ENCODE measurements around the gene CEACAM16.
"Not testable (repeated sequence)": the region's sequence is repeated elsewhere in the genome, so short reads cannot be mapped to it uniquely, and the experiment has no call there.

CEACAM16 gene

GRCh38 chr19:44698492-44699201, at the start of gene CEACAM16:
Gene CEACAM16 (plus strand): TSS chr19:44699151. CDS start chr19:44701457, 2,306 bp downstream.
- no peak for DNase-seq

- no peak for DNase-seq
Observed at GRCh38 chr19:44649578-44650145, 49.3 kb upstream of the CEACAM16 start.

GRCh38 chr19:44653343-44653742, 45.6 kb upstream of the CEACAM16 start:
- DNase-seq, result no peak

GRCh38 chr19:44653977-44654774, 44.8 kb upstream of the CEACAM16 start:
- DNase-seq, result no peak

- no peak for DNase-seq
Observed at GRCh38 chr19:44657211-44657921, 41.6 kb upstream of the CEACAM16 start.

GRCh38 chr19:44658069-44658733, 40.8 kb upstream of the CEACAM16 start:
- no peak for DNase-seq

GRCh38 chr19:44660081-44660480, 38.9 kb upstream of the CEACAM16 start:
- DNase-seq, result no peak

GRCh38 chr19:44661205-44661604, 37.7 kb upstream of the CEACAM16 start:
- no peak for DNase-seq

GRCh38 chr19:44661904-44662303, 37.0 kb upstream of the CEACAM16 start:
- DNase-seq, result no peak

GRCh38 chr19:44662691-44663385, 36.1 kb upstream of the CEACAM16 start:
- no peak for DNase-seq

GRCh38 chr19:44663996-44664395, 35.0 kb upstream of the CEACAM16 start:
- DNase-seq, result no peak

- DNase-seq, result no peak
Observed at GRCh38 chr19:44664976-44665375, 34.0 kb upstream of the CEACAM16 start.

- no peak for DNase-seq
Observed at GRCh38 chr19:44666852-44667556, 31.9 kb upstream of the CEACAM16 start.

GRCh38 chr19:44668985-44669764, 29.8 kb upstream of the CEACAM16 start:
- DNase-seq, result no peak

- DNase-seq, result not testable (repeated sequence)
Observed at GRCh38 chr19:44670027-44670426, 28.9 kb upstream of the CEACAM16 start.

GRCh38 chr19:44671400-44671799, 27.6 kb upstream of the CEACAM16 start, which contains the start of gene CEACAM19:
Gene CEACAM19 (plus strand): TSS chr19:44671482. CDS start chr19:44671932, 450 bp downstream.
- no peak for DNase-seq

GRCh38 chr19:44672226-44672625, 26.7 kb upstream of the CEACAM16 start:
- DNase-seq, result no peak

- no peak for DNase-seq
Observed at GRCh38 chr19:44673510-44673909, 25.4 kb upstream of the CEACAM16 start.

- no peak for DNase-seq
Observed at GRCh38 chr19:44675521-44675920, 23.4 kb upstream of the CEACAM16 start.
